IPS-15b (cell line): Measurements from ENCODE around the gene CYSLTR2.

ENCODE experiments used
- H3K27me3 ChIP-seq: one replicate; pipeline ENCODE4 v1.6.1; 2013; ENCODE audit warnings: low read length; ENCODE audit not compliant: control insufficient read depth, insufficient read depth
- H3K36me3 ChIP-seq: one replicate; pipeline ENCODE4 v1.6.1; 2013; ENCODE audit warnings: low read length; ENCODE audit not compliant: control insufficient read depth, insufficient read depth
- H3K4me1 ChIP-seq: one replicate; pipeline ENCODE4 v1.6.1; 2013; ENCODE audit warnings: mild to moderate bottlenecking, low read length; ENCODE audit not compliant: control insufficient read depth, insufficient read depth
- H3K4me3 ChIP-seq: one replicate; pipeline ENCODE4 v1.5.1; 2013; ENCODE audit warnings: low read depth, low read length
- H3K9ac ChIP-seq: one replicate; pipeline ENCODE4 v1.6.1; 2013; ENCODE audit warnings: low read depth, mild to moderate bottlenecking, low read length
- H3K9me3 ChIP-seq: one replicate; pipeline ENCODE4 v1.6.1; 2013; ENCODE audit warnings: mild to moderate bottlenecking, low read length; ENCODE audit not compliant: control insufficient read depth, insufficient read depth

Gene CYSLTR2

GRCh38 chr13:48749699-48750473 is 96.2 kb downstream of the CYSLTR2 start:
- no peaks in the 10 kb centered on the region for H3K4me1 ChIP-seq
- no peaks in the 10 kb centered on the region for H3K9me3 ChIP-seq
- no peak overlapping the region for H3K4me3 ChIP-seq
- no peaks in the 10 kb centered on the region for H3K27me3 ChIP-seq
- no peak overlapping the region for H3K9ac ChIP-seq
- no peaks in the 10 kb centered on the region for H3K36me3 ChIP-seq

GRCh38 chr13:48750588-48751383 is 97.1 kb downstream of the CYSLTR2 start:
- H3K4me3 ChIP-seq, result no peak overlapping the region
- no peak overlapping the region for H3K9ac ChIP-seq

GRCh38 chr13:48760626-48761025 is 106.9 kb downstream of the CYSLTR2 start:
- Histone ChIP-seq H3K9ac (no peak overlapping the region), H3K9me3 (peaks cover 6% of the 10 kb centered on the region), H3K27me3 (no peaks in the 10 kb centered on the region), H3K4me1 (no peaks in the 10 kb centered on the region), H3K36me3 (no peaks in the 10 kb centered on the region), H3K4me3 (no peak overlapping the region)

More at GRCh38 chr13:48750588-48751383, 97.1 kb downstream of the CYSLTR2 start:
- H3K4me1 ChIP-seq, result no peaks in the 10 kb centered on the region
- H3K36me3 ChIP-seq, result no peaks in the 10 kb centered on the region
- no peaks in the 10 kb centered on the region for H3K9me3 ChIP-seq
- H3K27me3 ChIP-seq, result no peaks in the 10 kb centered on the region
